K562 (cell line): ENCODE measurements around the gene ABCD3. TPM values are rescaled to one million over a fixed set of nuclear protein-coding genes. Genes with fewer than 3 reads are reported as not detected.

Source experiments
- ATAC-seq: fragments of 200-7000 bp; cut with Tn5 transposase; 3 replicates; pipeline ENCODE4 v1.9.1; 2020; ENCODE audit warnings: moderate library complexity
- BruUV-seq: library from RNA; stranded (reverse); fragments of 400-500 nt; replicated peaks from 2 replicates; lab custom pipeline; 2021; lab: Mats Ljungman, UMichigan
- CTCF ChIA-PET: fragments of 300-600 bp; formaldehyde crosslinking; extraction: SDS; loops from one replicate; lab custom pipeline; 2021; ENCODE audit warnings: low intra/inter-chr PET ratio; lab: Yijun Ruan, JAX
- POLR2A ChIA-PET: fragments of 300-600, 350-650 bp; sonication (Branson Sonifier 250); formaldehyde crosslinking; extraction: SDS; loops from one replicate; lab custom pipeline; 2021; ENCODE audit warnings: antibody characterized with exemption, inconsistent platforms; lab: Yijun Ruan, JAX
- DNase-seq, 4 experiments: peaks; one replicate each; pipeline versions ENCODE4 v3.0.0 to v3.0.0-alpha.2; 2011 to 2018; ENCODE audit warnings: low spot score in 3 of 4, mixed read lengths in 3 of 4; ENCODE audit errors: extremely low read depth in 1 of 4
- FAIRE-seq: peaks from 2 replicates; lab custom pipeline; 2011; peaks lifted over from hg19 to GRCh38; lab: Jason Lieb, UNC
- H2AFZ ChIP-seq: 2 replicates; pipeline ENCODE4 v1.6.0; 2011; ENCODE audit warnings: low read depth, low read length, control low read depth, inconsistent platforms
- H3K27ac ChIP-seq: fragments of 200-600 bp; 3 replicates; pipeline ENCODE4 v1.8.0; 2011; ENCODE audit warnings: low read depth, mild to moderate bottlenecking, control low read depth, inconsistent platforms, low read length, moderate library complexity, mixed read lengths; ENCODE audit errors: extremely low read depth
- H3K27me3 ChIP-seq, 2 experiments: fragments of 300-600 bp in 1 of 2; 2 replicates in 1 of 2; 3 replicates in 1 of 2; pipeline versions ENCODE4 v1.6.0 to v1.8.0; 2011; ENCODE audit warnings: inconsistent platforms in 2 of 2, low read length in 2 of 2, mild to moderate bottlenecking in 1 of 2, mixed read lengths in 1 of 2, moderate library complexity in 1 of 2; ENCODE audit not compliant: control insufficient read depth in 2 of 2, insufficient read depth in 2 of 2
- H3K36me3 ChIP-seq: fragments of 300-600 bp; 3 replicates; pipeline ENCODE4 v1.8.0; 2011; ENCODE audit warnings: mild to moderate bottlenecking, low read length, inconsistent platforms; ENCODE audit not compliant: control insufficient read depth, insufficient read depth
- H3K4me1 ChIP-seq, 2 experiments: fragments of 200-600 bp in 1 of 2; replicated peaks in 1 of 2; 2 replicates in 1 of 2; 3 replicates in 1 of 2; pipeline versions ENCODE4 v1.5.1 to v1.8.0; 2011; ENCODE audit warnings: inconsistent platforms in 2 of 2, low read length in 2 of 2, mild to moderate bottlenecking in 1 of 2, mixed read lengths in 1 of 2, moderate library complexity in 1 of 2; ENCODE audit not compliant: control insufficient read depth in 2 of 2, insufficient read depth in 2 of 2
- H3K4me2 ChIP-seq: 2 replicates; pipeline ENCODE4 v1.6.1; 2011; ENCODE audit warnings: low read length, control low read depth, inconsistent platforms, mixed read lengths; ENCODE audit not compliant: insufficient read depth
- H3K4me3 ChIP-seq: fragments of 200-600 bp; sonication (generic), shearing (Covaris generic); 2 replicates; pipeline ENCODE4 v1.5.1; 2016; ENCODE audit warnings: control low read depth, inconsistent platforms
- H3K79me2 ChIP-seq: fragments of 200-600 bp; 3 replicates; pipeline ENCODE4 v1.8.0; 2011; ENCODE audit warnings: low read length, inconsistent platforms; ENCODE audit not compliant: control insufficient read depth, insufficient read depth
- H3K9ac ChIP-seq, 2 experiments: 2 replicates each; pipeline versions ENCODE4 v1.6.0 to v1.6.1; 2011; ENCODE audit warnings: low read depth in 2 of 2, low read length in 2 of 2, control low read depth in 1 of 2, inconsistent platforms in 1 of 2, mild to moderate bottlenecking in 1 of 2, mixed read lengths in 1 of 2; ENCODE audit not compliant: insufficient read depth in 1 of 2
- H3K9me1 ChIP-seq: one replicate; pipeline ENCODE4 v1.6.0; 2011; ENCODE audit warnings: inconsistent platforms, mild to moderate bottlenecking, low read length, moderate library complexity; ENCODE audit not compliant: control insufficient read depth, insufficient read depth
- H3K9me3 ChIP-seq: replicated peaks from 2 replicates; pipeline ENCODE4 v1.5.1; 2011; ENCODE audit warnings: low read depth, low read length, inconsistent platforms; ENCODE audit not compliant: control insufficient read depth, insufficient read depth
- H4K20me1 ChIP-seq: replicated peaks from 2 replicates; pipeline ENCODE4 v1.6.1; 2011; ENCODE audit warnings: low read length, inconsistent platforms, mixed read lengths; ENCODE audit not compliant: control insufficient read depth, insufficient read depth
- CREBBP ChIP-seq: IDR thresholded peaks from one replicate; pipeline ENCODE4 v1.6.1; 2012; ENCODE audit warnings: low read depth, mild to moderate bottlenecking, control low read depth, inconsistent platforms, low read length
- NFATC3 ChIP-seq: fragments of 450-650 bp; IDR thresholded peaks from 2 replicates; pipeline ENCODE4 v1.6.1; 2017; ENCODE audit warnings: mild to moderate bottlenecking
- SIN3B ChIP-seq: fragments of 450-650 bp; IDR thresholded peaks from 2 replicates; pipeline ENCODE4 v1.6.1; 2017; ENCODE audit warnings: low read depth, mild to moderate bottlenecking, moderate library complexity
- SRSF3 ChIP-seq: fragments of 200-400 bp; formaldehyde crosslinking; IDR thresholded peaks from 2 replicates; pipeline ENCODE4 v1.6.1; 2016; ENCODE audit warnings: mild to moderate bottlenecking, low read length, moderate library complexity; ENCODE audit not compliant: insufficient read depth
- ZC3H11A ChIP-seq: IDR thresholded peaks from 2 replicates; pipeline ENCODE4 v1.6.1; 2012; ENCODE audit warnings: low read depth, low read length, improper control_type of control experiment
- ZNF668 ChIP-seq: fragments of 250-450 bp; sonication (Bioruptor Pico); IDR thresholded peaks from 2 replicates; pipeline ENCODE4 v1.8.0; 2022; ENCODE audit warnings: mild to moderate bottlenecking, inconsistent platforms
- ZNF764 ChIP-seq: fragments of 250-450 bp; sonication (Bioruptor Pico); IDR thresholded peaks from 2 replicates; pipeline ENCODE4 v1.4.0; 2020; ENCODE audit warnings: low read depth, mild to moderate bottlenecking, moderate library complexity
- ZNF766 ChIP-seq: fragments of 200-800 bp; sonication (Bioruptor generic); conservative IDR thresholded peaks from 2 replicates; pipeline ENCODE4 v1.6.1; 2016; ENCODE audit warnings: missing genetic modification characterization, missing compliant biosample characterization
- WGBS: fragments of 100-300 bp; shearing (Covaris generic); methylation state at CpG from one replicate; pipeline ENCODE4 v1.1.6; 2016; ENCODE audit warnings: low coverage, mixed read lengths; ENCODE audit not compliant: insufficient coverage; ENCODE audit errors: missing lambda C conversion rate; 5-methylcytosine and 5-hydroxymethylcytosine counted together
- in situ Hi-C: fragments of 300-500 bp; cut with MboI; formaldehyde crosslinking; loops from 4 replicates; pipeline ENCODE4 v1.15.0; 2018; ENCODE audit warnings: inconsistent platforms, mixed read lengths
- intact Hi-C: fragments of 100-400 bp; cut with micrococcal nuclease; formaldehyde crosslinking; loops from 2 replicates; pipeline ENCODE4 v1.14.2; 2022
- polyA plus RNA-seq, 8 experiments: library from polyadenylated mRNA; depleted of rRNA in 4 of 8; stranded (reverse) in 5 of 8; unstranded in 3 of 8; fragments of >200 nt; fragmentation: Nextera tagmentation in 2 of 8; fragmentation: Illumina TruSeq in 1 of 8; extraction: Ambion mirVana in 2 of 8; extraction: Trizol in 1 of 8; gene quantifications; 2 replicates each; pipeline versions ENCODE4 v1.2.1 to v1.2.3, GENCODE V29; 2011 to 2014; ENCODE audit warnings: inconsistent platforms in 1 of 8, missing spikeins in 1 of 8
- total RNA-seq, 7 experiments: library from RNA; depleted of rRNA in 6 of 7; stranded (reverse); fragments of >200 nt in 6 of 7; fragmentation: Illumina TruSeq in 2 of 7; extraction: Trizol in 2 of 7; gene quantifications; 2 replicates each; pipeline versions ENCODE4 v1.2.1 to v1.2.3, GENCODE V29; 2011 to 2021; ENCODE audit warnings: low replicate concordance in 1 of 7
- TF ChIP-seq, protein P1 (sequence below): IDR thresholded peaks from 2 replicates; pipeline ENCODE4 v1.6.1; 2014; ENCODE audit warnings: antibody characterized with exemption
- TF ChIP-seq, protein P2 (sequence below), 3 experiments: fragments of 200-800 bp in 1 of 3; sonication (Bioruptor generic) in 1 of 3; sonication (generic) in 1 of 3; formaldehyde crosslinking in 1 of 3; IDR thresholded peaks; 2 replicates each; pipeline versions ENCODE4 v1.6.1 to v1.8.0; 2016 to 2022; ENCODE audit warnings: mild to moderate bottlenecking in 2 of 3, missing compliant biosample characterization in 2 of 3, missing genetic modification characterization in 2 of 3, missing genetic modification reagents in 1 of 3

ABCD3 gene
- total and polyA plus RNA-seq, 9 of the 15 experiments (the other 6 are each of a cell fraction or from before 2014, with no cell fraction given), result 11.0 to 30.7 (median 15.5) TPM

DNA sequence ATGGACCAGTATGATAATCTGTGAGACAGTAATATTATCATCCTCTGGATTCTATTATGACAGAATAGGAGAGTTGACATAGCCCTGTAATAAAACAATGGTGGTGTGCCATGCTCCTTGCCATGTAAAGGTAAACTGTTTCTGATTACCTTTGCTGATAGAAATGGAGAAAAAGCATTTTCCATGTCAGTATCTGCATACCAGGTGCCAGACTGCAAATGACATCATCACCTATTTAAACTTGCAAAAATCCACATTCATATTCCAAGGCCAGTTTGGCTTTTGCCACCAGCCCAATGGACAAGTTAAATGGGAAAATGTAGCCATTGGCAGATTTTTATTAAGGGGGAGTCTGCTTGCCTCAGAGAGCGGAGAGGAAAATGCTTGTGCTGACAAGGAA lies 23.9 kb upstream of the ABCD3 start:
- no peaks in the 10 kb centered on the region for H3K9me1 ChIP-seq
- DNase-seq (no peak), FAIRE-seq (no peak), ATAC-seq (no peak)
- in situ Hi-C loops, result no loop called here
- TF ChIP-seq NFATC3, result no peak
- no peak for TF ChIP-seq CREBBP
- TF ChIP-seq, protein P1, sequence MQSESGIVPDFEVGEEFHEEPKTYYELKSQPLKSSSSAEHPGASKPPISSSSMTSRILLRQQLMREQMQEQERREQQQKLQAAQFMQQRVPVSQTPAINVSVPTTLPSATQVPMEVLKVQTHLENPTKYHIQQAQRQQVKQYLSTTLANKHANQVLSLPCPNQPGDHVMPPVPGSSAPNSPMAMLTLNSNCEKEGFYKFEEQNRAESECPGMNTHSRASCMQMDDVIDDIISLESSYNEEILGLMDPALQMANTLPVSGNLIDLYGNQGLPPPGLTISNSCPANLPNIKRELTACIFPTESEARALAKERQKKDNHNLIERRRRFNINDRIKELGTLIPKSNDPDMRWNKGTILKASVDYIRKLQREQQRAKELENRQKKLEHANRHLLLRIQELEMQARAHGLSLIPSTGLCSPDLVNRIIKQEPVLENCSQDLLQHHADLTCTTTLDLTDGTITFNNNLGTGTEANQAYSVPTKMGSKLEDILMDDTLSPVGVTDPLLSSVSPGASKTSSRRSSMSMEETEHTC, result no peak
- TF ChIP-seq, protein P2, sequence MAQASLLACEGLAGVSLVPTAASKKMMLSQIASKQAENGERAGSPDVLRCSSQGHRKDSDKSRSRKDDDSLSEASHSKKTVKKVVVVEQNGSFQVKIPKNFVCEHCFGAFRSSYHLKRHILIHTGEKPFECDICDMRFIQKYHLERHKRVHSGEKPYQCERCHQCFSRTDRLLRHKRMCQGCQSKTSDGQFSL (CRISPR knock-in tag; IDR thresholded peaks at IDR 0.05), result no peak
- TF ChIP-seq, protein P2 (tag; IDR thresholded peaks at IDR 0.05), result no peak
- no peak for TF ChIP-seq ZC3H11A
- no peak for TF ChIP-seq ZNF766
- no peak for TF ChIP-seq ZNF764 (CRISPR knock-in tag)
- TF ChIP-seq SRSF3, result no peak
- TF ChIP-seq ZNF668 (CRISPR knock-in tag), result no peak
- no peak for TF ChIP-seq SIN3B
- no peak overlapping the region for H3K4me3 ChIP-seq
- ChIA-PET POLR2A (no interaction called here), CTCF (no interaction called here)
- H3K4me2 ChIP-seq, result no peak overlapping the region
- intact Hi-C loops, result no loop called here
- no peak overlapping the region for H2AFZ ChIP-seq
- H3K4me1 ChIP-seq, result no peaks in the 10 kb centered on the region
- BruUV-seq, result no TSS peak
- H3K27me3 ChIP-seq, result no peaks in the 10 kb centered on the region; a peak in 1 of 5 replicates
- no peaks in the 10 kb centered on the region for H3K9me3 ChIP-seq
- H3K27ac ChIP-seq, result no peak overlapping the region
- H4K20me1 ChIP-seq, result no peaks in the 10 kb centered on the region
- no peaks in the 10 kb centered on the region for H3K79me2 ChIP-seq
- WGBS, result 0% methylated on average over 1 of the region's 1 CpG
- no peaks in the 10 kb centered on the region for H3K36me3 ChIP-seq
- no peak overlapping the region for H3K9ac ChIP-seq
